HepG2 (cell line): ENCODE data around the gene RAB11FIP2. TPM values are rescaled to one million over a fixed set of nuclear protein-coding genes. Genes with fewer than 3 reads are reported as not detected.

Experiments used
- ATAC-seq: fragments of 200-7000 bp; cut with Tn5 transposase; 3 replicates; pipeline ENCODE4 v1.9.1; 2020; ENCODE audit warnings: mild to moderate bottlenecking, moderate library complexity
- BruUV-seq: library from RNA; stranded (reverse); fragments of 400-500 nt; replicated peaks from 2 replicates; lab custom pipeline; 2021; lab: Mats Ljungman, UMichigan
- CTCF ChIA-PET: fragments of 300-600 bp; formaldehyde crosslinking; extraction: SDS; loops from one replicate; lab custom pipeline; 2021; ENCODE audit warnings: low total read pairs, inconsistent platforms, low intra/inter-chr PET ratio; lab: Yijun Ruan, JAX
- POLR2A ChIA-PET: fragments of 350-600 bp; sonication (Branson Sonifier 250); formaldehyde crosslinking; loops from one replicate; lab custom pipeline; 2020; ENCODE audit warnings: antibody characterized with exemption, inconsistent platforms; lab: Yijun Ruan, JAX
- DNase-seq: peaks from one replicate; pipeline ENCODE4 v3.0.0-alpha.2; 2015; ENCODE audit warnings: low spot score
- FAIRE-seq: peaks from 3 replicates; lab custom pipeline; 2011; peaks lifted over from hg19 to GRCh38; lab: Jason Lieb, UNC
- H2AFZ ChIP-seq: one replicate; pipeline ENCODE4 v1.6.1; 2011; ENCODE audit warnings: low read length, inconsistent platforms
- H3K27ac ChIP-seq: fragments of 300-600 bp; 3 replicates; pipeline ENCODE4 v1.8.0; 2011; ENCODE audit warnings: mixed run types, mild to moderate bottlenecking, mixed read lengths, low read length, inconsistent platforms; ENCODE audit not compliant: insufficient read depth; ENCODE audit errors: extremely low read length
- H3K27me3 ChIP-seq, 2 experiments: fragments of 200-600 bp in 1 of 2; 2 replicates in 1 of 2; 3 replicates in 1 of 2; pipeline versions ENCODE4 v1.6.0 to v1.8.0; 2011; ENCODE audit warnings: low read length in 2 of 2, mild to moderate bottlenecking in 2 of 2, moderate library complexity in 2 of 2, inconsistent platforms in 1 of 2; ENCODE audit not compliant: insufficient read depth in 2 of 2, control insufficient read depth in 1 of 2
- H3K36me3 ChIP-seq, 2 experiments: fragments of 200-600 bp in 1 of 2; replicated peaks in 1 of 2; 2 replicates in 1 of 2; 3 replicates in 1 of 2; pipeline versions ENCODE4 v1.5.1 to v1.8.0; 2011; ENCODE audit warnings: low read length in 2 of 2, inconsistent platforms in 1 of 2; ENCODE audit not compliant: insufficient read depth in 2 of 2, control insufficient read depth in 1 of 2
- H3K4me1 ChIP-seq: 2 replicates; pipeline ENCODE4 v1.5.1; 2012; ENCODE audit warnings: low read length, inconsistent platforms; ENCODE audit not compliant: insufficient read depth
- H3K4me2 ChIP-seq: 2 replicates; pipeline ENCODE4 v1.6.0; 2011; ENCODE audit warnings: low read depth, low read length, inconsistent platforms
- H3K4me3 ChIP-seq, 3 experiments: fragments of 200-600 bp in 1 of 3; sonication (generic), shearing (Covaris generic) in 1 of 3; replicated peaks in 1 of 3; 2 replicates each; pipeline ENCODE4 v1.5.1; 2011 to 2016; ENCODE audit warnings: low read length in 3 of 3, inconsistent platforms in 2 of 3, low read depth in 2 of 3, mild to moderate bottlenecking in 2 of 3, control low read depth in 1 of 3, mixed read lengths in 1 of 3; ENCODE audit not compliant: insufficient read depth in 1 of 3
- H3K79me2 ChIP-seq: one replicate; pipeline ENCODE4 v1.6.1; 2011; ENCODE audit warnings: low read length, inconsistent platforms; ENCODE audit not compliant: insufficient read depth
- H3K9ac ChIP-seq: 2 replicates; pipeline ENCODE4 v1.6.0; 2011; ENCODE audit warnings: mild to moderate bottlenecking, low read depth, low read length, inconsistent platforms; ENCODE audit not compliant: insufficient read depth
- H3K9me3 ChIP-seq: 2 replicates; pipeline ENCODE4 v1.5.1; 2012; ENCODE audit warnings: mild to moderate bottlenecking, low read length
- H4K20me1 ChIP-seq: 2 replicates; pipeline ENCODE4 v1.6.0; 2011; ENCODE audit warnings: inconsistent platforms, mild to moderate bottlenecking, low read length, moderate library complexity; ENCODE audit not compliant: insufficient read depth
- CBX5 ChIP-seq: sonication (generic); formaldehyde crosslinking; IDR thresholded peaks from 2 replicates; pipeline ENCODE4 v1.4.0; 2020; ENCODE audit warnings: missing genetic modification reagents, borderline replicate concordance
- DR1 ChIP-seq: sonication (generic); formaldehyde crosslinking; IDR thresholded peaks from 2 replicates; pipeline ENCODE4 v1.8.0; 2021; ENCODE audit warnings: mild to moderate bottlenecking, missing genetic modification reagents, inconsistent platforms
- HDAC2 ChIP-seq: sonication (generic); formaldehyde crosslinking; IDR thresholded peaks from 2 replicates; pipeline ENCODE4 v1.4.0; 2020; ENCODE audit warnings: missing genetic modification reagents
- KMT2B ChIP-seq: IDR thresholded peaks from 2 replicates; pipeline ENCODE4 v1.6.1; 2016; ENCODE audit warnings: missing genetic modification reagents, missing compliant biosample characterization
- MAFF ChIP-seq: IDR thresholded peaks from 2 replicates; pipeline ENCODE4 v1.6.1; 2011; ENCODE audit warnings: low read depth, low read length, improper control_type of control experiment
- MAFK ChIP-seq, 2 experiments: IDR thresholded peaks in 1 of 2; conservative IDR thresholded peaks in 1 of 2; 2 replicates each; pipeline ENCODE4 v1.6.1; 2011; ENCODE audit warnings: improper control_type of control experiment in 2 of 2, low read length in 2 of 2
- NCOR1 ChIP-seq: fragments of 200-600 bp; sonication (generic); IDR thresholded peaks from 2 replicates; pipeline ENCODE4 v1.7.0; 2017; ENCODE audit warnings: antibody characterized with exemption, low read length, borderline replicate concordance
- TRIM24 ChIP-seq: sonication (generic); formaldehyde crosslinking; IDR thresholded peaks from 2 replicates; pipeline ENCODE4 v1.8.0; 2022; ENCODE audit warnings: mild to moderate bottlenecking, missing genetic modification reagents
- ZNF12 ChIP-seq: sonication (generic); formaldehyde crosslinking; IDR thresholded peaks from 2 replicates; pipeline ENCODE4 v1.5.0; 2020; ENCODE audit warnings: missing genetic modification reagents
- ZNF782 ChIP-seq: sonication (generic); formaldehyde crosslinking; IDR thresholded peaks from 2 replicates; pipeline ENCODE4 v1.4.0; 2020; ENCODE audit warnings: missing genetic modification reagents, mild to moderate bottlenecking, borderline replicate concordance
- WGBS: methylation state at CpG from one replicate; pipeline ENCODE4 v1.1.6; 2017; ENCODE audit warnings: low lambda C conversion rate; 5-methylcytosine and 5-hydroxymethylcytosine counted together
- in situ Hi-C: cut with HindIII; loops from 2 replicates; pipeline ENCODE4 v1.10.0; 2017; ENCODE audit warnings: low pct_unique_long_range_greater_than_20kb; ENCODE audit not compliant: extremely low pct_ligation_motif_present
- intact Hi-C: fragments of 100-400 bp; cut with micrococcal nuclease; formaldehyde crosslinking; loops from one replicate; pipeline ENCODE4 v1.10.0; 2022; ENCODE audit not compliant: unreplicated experiment
- polyA plus RNA-seq, 8 experiments: library from polyadenylated mRNA; depleted of rRNA in 3 of 8; stranded (reverse) in 7 of 8; unstranded in 1 of 8; fragments of >200 nt; fragmentation: Illumina TruSeq in 4 of 8; extraction: Trizol in 4 of 8; gene quantifications; 2 replicates each; pipeline versions ENCODE4 v1.2.1 to v1.2.3, GENCODE V29; 2011 to 2016; ENCODE audit warnings: low read depth in 4 of 8, missing spikeins in 1 of 8, mixed read lengths in 1 of 8; ENCODE audit not compliant: insufficient read depth in 1 of 8
- total RNA-seq, 5 experiments: library from RNA; depleted of rRNA; stranded (reverse); fragments of >200 nt; fragmentation: Illumina TruSeq; extraction: Trizol; gene quantifications; 2 replicates each; pipeline ENCODE4 v1.2.3, GENCODE V29; 2016; ENCODE audit warnings: low read depth in 1 of 5
- TF ChIP-seq, protein P1 (sequence below): sonication (generic); formaldehyde crosslinking; IDR thresholded peaks from 2 replicates; pipeline ENCODE4 v1.4.0; 2020; ENCODE audit warnings: missing genetic modification reagents
- TF ChIP-seq, protein P2 (sequence below): sonication (generic); formaldehyde crosslinking; IDR thresholded peaks from 2 replicates; pipeline ENCODE4 v1.5.1; 2020; ENCODE audit warnings: missing genetic modification reagents, mild to moderate bottlenecking, borderline replicate concordance
- TF ChIP-seq, protein P3 (sequence below): sonication (generic); formaldehyde crosslinking; IDR thresholded peaks from 2 replicates; pipeline ENCODE4 v1.5.1; 2020; ENCODE audit warnings: missing genetic modification reagents, mild to moderate bottlenecking, borderline replicate concordance

Gene RAB11FIP2
- total and polyA plus RNA-seq, 2 of the 13 experiments (the other 11 are each of a cell fraction or from before 2014, with no cell fraction given), result 4.7 to 13.0 TPM

DNA sequence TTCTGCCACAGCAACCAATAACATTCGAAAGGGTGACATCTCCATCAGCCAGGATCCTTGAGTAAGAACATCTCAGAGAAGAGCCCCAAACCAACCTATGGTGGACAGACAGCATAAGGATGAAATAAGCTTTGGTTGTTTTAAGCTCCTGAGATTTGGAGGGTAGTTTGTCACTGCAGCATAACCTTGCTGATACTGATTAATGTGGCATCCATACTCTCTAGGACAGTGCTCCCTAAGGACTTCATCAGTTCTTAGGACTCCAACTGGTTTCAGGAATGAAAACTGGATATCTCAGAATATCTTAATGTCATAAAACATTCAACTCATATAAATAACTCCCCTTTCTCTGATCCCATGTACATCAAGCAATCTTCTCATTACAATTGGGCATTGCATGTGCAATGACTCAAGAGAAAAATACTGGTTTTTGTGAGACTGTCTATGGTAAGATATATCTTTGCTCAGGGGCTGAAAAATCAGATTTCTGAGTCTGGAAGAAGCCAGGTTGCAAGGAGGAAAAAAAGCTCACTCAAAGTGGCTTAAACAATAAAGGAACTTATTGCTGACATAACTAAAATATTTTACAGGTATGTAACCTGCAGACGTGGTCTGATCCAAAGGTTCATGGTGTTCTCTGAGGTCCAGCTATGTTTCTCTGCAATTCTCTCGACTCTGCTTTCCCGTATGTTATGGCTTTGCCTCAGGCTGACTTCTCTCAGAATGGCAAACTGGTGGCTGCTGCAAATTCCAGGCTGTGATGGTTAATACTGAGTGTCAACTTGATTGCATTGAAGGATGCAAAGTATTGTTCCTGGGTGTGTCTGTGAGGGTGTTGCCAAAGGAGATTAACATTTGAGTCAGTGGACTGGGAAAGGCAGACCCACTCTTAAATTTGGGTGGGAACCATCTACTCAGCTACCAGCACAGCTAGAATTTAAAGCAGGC is 65.7 kb downstream of the RAB11FIP2 start:
- no peaks in the 10 kb centered on the region for H3K79me2 ChIP-seq
- DNase-seq (no peak), ATAC-seq (no peak), FAIRE-seq (no peak)
- no peak overlapping the region for H3K4me2 ChIP-seq
- peaks cover 1% of the 10 kb centered on the region; the same call in 1 of the 2 replicates for H3K4me1 ChIP-seq
- H4K20me1 ChIP-seq, result no peaks in the 10 kb centered on the region
- BruUV-seq, result no TSS peak
- no peak overlapping the region for H3K9ac ChIP-seq
- in situ Hi-C loops (no loop called here), intact Hi-C loops (no loop called here)
- no peaks in the 10 kb centered on the region for H3K36me3 ChIP-seq
- no peak overlapping the region for H2AFZ ChIP-seq
- H3K27me3 ChIP-seq, result no peaks in the 10 kb centered on the region
- 0% methylated on average over 4 of the region's 4 CpGs for WGBS
- TF ChIP-seq MAFF (peak; percentile 62), HDAC2 (CRISPR knock-in tag) (no peak), ZNF12 (CRISPR knock-in tag) (peak; percentile 91), NCOR1 (no peak), MAFK (conservative IDR thresholded peaks at IDR 0.05 in 1 of 2, IDR thresholded peaks at IDR 0.05 in 1 of 2; ENCODE audit: low read length in 2 of 2) (peak; percentile 56 to 74; a peak in 3 of 4 replicates)
- no peak overlapping the region for H3K27ac ChIP-seq
- ChIA-PET CTCF (no interaction called here), POLR2A (no interaction called here)
- no peaks in the 10 kb centered on the region for H3K9me3 ChIP-seq
- no peak overlapping the region for H3K4me3 ChIP-seq

DNA sequence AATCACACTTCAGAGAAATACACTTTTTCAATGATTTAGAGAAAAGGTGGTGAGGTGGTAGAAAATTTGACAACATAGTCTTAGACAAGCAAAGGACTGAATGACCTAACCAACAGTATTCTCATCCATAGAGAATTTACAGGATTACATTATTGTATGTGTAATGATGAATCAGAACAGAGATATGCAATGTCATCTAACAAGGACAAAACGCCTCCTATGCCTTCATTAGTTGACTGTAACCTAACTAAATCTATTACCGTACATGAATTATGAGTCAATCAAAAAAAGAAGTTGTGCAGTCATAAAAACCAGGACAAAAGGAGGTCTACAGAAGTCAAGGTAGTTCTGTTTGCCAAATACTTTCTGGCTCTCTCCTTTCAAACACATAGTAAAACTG is 66.5 kb downstream of the RAB11FIP2 start:
- Histone ChIP-seq H3K4me3 (no peak overlapping the region), H3K4me2 (no peak overlapping the region), H3K4me1 (peaks cover 5% of the 10 kb centered on the region; the same call in 1 of the 2 replicates), H3K27me3 (no peaks in the 10 kb centered on the region), H3K9ac (no peak overlapping the region), H3K79me2 (no peaks in the 10 kb centered on the region), H4K20me1 (no peaks in the 10 kb centered on the region), H3K27ac (no peak overlapping the region), H2AFZ (no peak overlapping the region), H3K36me3 (no peaks in the 10 kb centered on the region), H3K9me3 (no peaks in the 10 kb centered on the region)
- FAIRE-seq, result no peak
- WGBS, result 6% methylated on average over 2 of the region's 2 CpGs
- ChIA-PET POLR2A (no interaction called here), CTCF (no interaction called here)
- intact Hi-C loops, result no loop called here
- DNase-seq, result no peak
- BruUV-seq, result no TSS peak
- in situ Hi-C loops, result no loop called here
- no peak for ATAC-seq
- no peak for TF ChIP-seq CBX5 (CRISPR knock-in tag)
- TF ChIP-seq, protein P1, sequence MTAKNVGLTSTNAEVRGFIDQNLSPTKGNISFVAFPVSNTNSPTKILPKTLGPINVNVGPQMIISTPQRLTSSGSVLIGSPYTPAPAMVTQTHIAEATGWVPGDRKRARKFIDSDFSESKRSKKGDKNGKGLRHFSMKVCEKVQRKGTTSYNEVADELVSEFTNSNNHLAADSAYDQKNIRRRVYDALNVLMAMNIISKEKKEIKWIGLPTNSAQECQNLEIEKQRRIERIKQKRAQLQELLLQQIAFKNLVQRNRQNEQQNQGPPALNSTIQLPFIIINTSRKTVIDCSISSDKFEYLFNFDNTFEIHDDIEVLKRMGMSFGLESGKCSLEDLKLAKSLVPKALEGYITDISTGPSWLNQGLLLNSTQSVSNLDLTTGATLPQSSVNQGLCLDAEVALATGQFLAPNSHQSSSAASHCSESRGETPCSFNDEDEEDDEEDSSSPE (CRISPR knock-in tag), result no peak
- no peak for TF ChIP-seq TRIM24 (CRISPR knock-in tag)
- no peak for TF ChIP-seq ZNF782 (CRISPR knock-in tag)
- TF ChIP-seq, protein P2, sequence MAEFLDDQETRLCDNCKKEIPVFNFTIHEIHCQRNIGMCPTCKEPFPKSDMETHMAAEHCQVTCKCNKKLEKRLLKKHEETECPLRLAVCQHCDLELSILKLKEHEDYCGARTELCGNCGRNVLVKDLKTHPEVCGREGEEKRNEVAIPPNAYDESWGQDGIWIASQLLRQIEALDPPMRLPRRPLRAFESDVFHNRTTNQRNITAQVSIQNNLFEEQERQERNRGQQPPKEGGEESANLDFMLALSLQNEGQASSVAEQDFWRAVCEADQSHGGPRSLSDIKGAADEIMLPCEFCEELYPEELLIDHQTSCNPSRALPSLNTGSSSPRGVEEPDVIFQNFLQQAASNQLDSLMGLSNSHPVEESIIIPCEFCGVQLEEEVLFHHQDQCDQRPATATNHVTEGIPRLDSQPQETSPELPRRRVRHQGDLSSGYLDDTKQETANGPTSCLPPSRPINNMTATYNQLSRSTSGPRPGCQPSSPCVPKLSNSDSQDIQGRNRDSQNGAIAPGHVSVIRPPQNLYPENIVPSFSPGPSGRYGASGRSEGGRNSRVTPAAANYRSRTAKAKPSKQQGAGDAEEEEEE (CRISPR knock-in tag), result no peak
- TF ChIP-seq KMT2B (CRISPR knock-in tag), result no peak
- no peak for TF ChIP-seq DR1 (CRISPR knock-in tag)
- TF ChIP-seq, protein P3, sequence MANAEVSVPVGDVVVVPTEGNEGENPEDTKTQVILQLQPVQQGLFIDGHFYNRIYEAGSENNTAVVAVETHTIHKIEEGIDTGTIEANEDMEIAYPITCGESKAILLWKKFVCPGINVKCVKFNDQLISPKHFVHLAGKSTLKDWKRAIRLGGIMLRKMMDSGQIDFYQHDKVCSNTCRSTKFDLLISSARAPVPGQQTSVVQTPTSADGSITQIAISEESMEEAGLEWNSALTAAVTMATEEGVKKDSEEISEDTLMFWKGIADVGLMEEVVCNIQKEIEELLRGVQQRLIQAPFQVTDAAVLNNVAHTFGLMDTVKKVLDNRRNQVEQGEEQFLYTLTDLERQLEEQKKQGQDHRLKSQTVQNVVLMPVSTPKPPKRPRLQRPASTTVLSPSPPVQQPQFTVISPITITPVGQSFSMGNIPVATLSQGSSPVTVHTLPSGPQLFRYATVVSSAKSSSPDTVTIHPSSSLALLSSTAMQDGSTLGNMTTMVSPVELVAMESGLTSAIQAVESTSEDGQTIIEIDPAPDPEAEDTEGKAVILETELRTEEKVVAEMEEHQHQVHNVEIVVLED (CRISPR knock-in tag), result no peak
